HepG2 (cell line): ENCODE measurements around the gene ABCG5. TPM values are rescaled to one million over a fixed set of nuclear protein-coding genes. Genes with fewer than 3 reads are reported as not detected.
A peak's percentile ranks its signal among the peaks of the same experiment; 100 is the strongest.

Experiments
- ADNP ChIP-seq: sonication (generic); formaldehyde crosslinking; IDR thresholded peaks from 2 replicates; pipeline ENCODE4 v1.4.0; 2020; ENCODE audit warnings: missing genetic modification reagents
- ARHGAP35 ChIP-seq: sonication (generic); formaldehyde crosslinking; IDR thresholded peaks from 2 replicates; pipeline ENCODE4 v1.9.0; 2022; ENCODE audit warnings: mild to moderate bottlenecking, inconsistent platforms, moderate library complexity, missing genetic modification reagents, borderline replicate concordance
- CEBPZ ChIP-seq: IDR thresholded peaks from 2 replicates; pipeline ENCODE4 v1.6.1; 2012; ENCODE audit warnings: low read length, improper control_type of control experiment
- CENPBD1 ChIP-seq: sonication (generic); formaldehyde crosslinking; IDR thresholded peaks from 2 replicates; pipeline ENCODE4 v1.8.0; 2022; ENCODE audit warnings: missing genetic modification reagents, low read depth, mild to moderate bottlenecking, borderline replicate concordance
- CREB1 ChIP-seq, 2 experiments: fragments of 450-650 bp in 1 of 2; IDR thresholded peaks; 2 replicates each; pipeline ENCODE4 v1.6.1; 2016 to 2017; ENCODE audit warnings: control low read depth in 1 of 2, mild to moderate bottlenecking in 1 of 2, missing compliant biosample characterization in 1 of 2, missing genetic modification characterization in 1 of 2
- FOXO1 ChIP-seq: sonication (generic); formaldehyde crosslinking; IDR thresholded peaks from 2 replicates; pipeline ENCODE4 v1.4.0; 2020; ENCODE audit warnings: missing genetic modification reagents
- FOXO4 ChIP-seq: sonication (generic); formaldehyde crosslinking; conservative IDR thresholded peaks from 2 replicates; pipeline ENCODE4 v1.8.1; 2023; ENCODE audit warnings: missing genetic modification reagents
- HOXA5 ChIP-seq: sonication (generic); formaldehyde crosslinking; IDR thresholded peaks from 2 replicates; pipeline ENCODE4 v1.4.0; 2020; ENCODE audit warnings: missing genetic modification reagents
- MBD4 ChIP-seq: IDR thresholded peaks from 2 replicates; pipeline ENCODE4 v1.6.1; 2012; ENCODE audit warnings: low read length, inconsistent platforms, borderline replicate concordance
- MED1 ChIP-seq: sonication (generic); formaldehyde crosslinking; IDR thresholded peaks from 2 replicates; pipeline ENCODE4 v1.4.0; 2020; ENCODE audit warnings: missing genetic modification reagents
- MED8 ChIP-seq: sonication (generic); formaldehyde crosslinking; IDR thresholded peaks from 2 replicates; pipeline ENCODE4 v1.8.1; 2023; ENCODE audit warnings: mild to moderate bottlenecking, missing genetic modification reagents; ENCODE audit not compliant: insufficient replicate concordance
- MYPOP ChIP-seq: sonication (generic); formaldehyde crosslinking; IDR thresholded peaks from 2 replicates; pipeline ENCODE4 v1.8.1; 2023; ENCODE audit warnings: mild to moderate bottlenecking, moderate library complexity, missing genetic modification reagents
- NR2F2 ChIP-seq: IDR thresholded peaks from 2 replicates; pipeline ENCODE4 v1.6.1; 2012; ENCODE audit warnings: low read depth, inconsistent platforms, borderline replicate concordance
- PRPF4 ChIP-seq: fragments of 200-400 bp; formaldehyde crosslinking; IDR thresholded peaks from 2 replicates; pipeline ENCODE4 v1.6.1; 2016; ENCODE audit warnings: low read length, low read depth; ENCODE audit not compliant: poor library complexity, severe bottlenecking
- SIN3B ChIP-seq: fragments of 150-350 bp; IDR thresholded peaks from 2 replicates; pipeline ENCODE4 v1.6.1; 2014; ENCODE audit warnings: low read length
- SNRNP70 ChIP-seq: fragments of 200-400 bp; formaldehyde crosslinking; IDR thresholded peaks from 2 replicates; pipeline ENCODE4 v1.6.1; 2017; ENCODE audit warnings: mild to moderate bottlenecking, low read depth, low read length, moderate library complexity
- SP5 ChIP-seq: IDR thresholded peaks from 2 replicates; pipeline ENCODE4 v1.6.1; 2016; ENCODE audit warnings: low read depth, borderline replicate concordance
- WIZ ChIP-seq: sonication (generic); formaldehyde crosslinking; IDR thresholded peaks from 2 replicates; pipeline ENCODE4 v1.5.1; 2020; ENCODE audit warnings: mild to moderate bottlenecking, missing genetic modification reagents
- ZFP36L1 ChIP-seq: sonication (generic); formaldehyde crosslinking; IDR thresholded peaks from 2 replicates; pipeline ENCODE4 v1.8.0; 2022; ENCODE audit warnings: mild to moderate bottlenecking, missing genetic modification reagents, moderate library complexity
- ZHX1 ChIP-seq: sonication (generic); formaldehyde crosslinking; IDR thresholded peaks from 2 replicates; pipeline ENCODE4 v1.8.1; 2022; ENCODE audit warnings: low read depth, mild to moderate bottlenecking, missing genetic modification reagents
- ZNF253 ChIP-seq: sonication (generic); formaldehyde crosslinking; IDR thresholded peaks from 2 replicates; pipeline ENCODE4 v1.8.0; 2022; ENCODE audit warnings: mild to moderate bottlenecking, missing genetic modification reagents, borderline replicate concordance
- ZNF326 ChIP-seq: sonication (generic); formaldehyde crosslinking; IDR thresholded peaks from 2 replicates; pipeline ENCODE4 v1.4.0; 2020; ENCODE audit warnings: missing genetic modification reagents, borderline replicate concordance
- ZNF772 ChIP-seq: sonication (generic); formaldehyde crosslinking; IDR thresholded peaks from 2 replicates; pipeline ENCODE4 v1.5.0; 2020; ENCODE audit warnings: mild to moderate bottlenecking, missing genetic modification reagents
- polyA plus RNA-seq, 8 experiments: library from polyadenylated mRNA; depleted of rRNA in 3 of 8; stranded (reverse) in 7 of 8; unstranded in 1 of 8; fragments of >200 nt; fragmentation: Illumina TruSeq in 4 of 8; extraction: Trizol in 4 of 8; gene quantifications; 2 replicates each; pipeline versions ENCODE4 v1.2.1 to v1.2.3, GENCODE V29; 2011 to 2016; ENCODE audit warnings: low read depth in 4 of 8, missing spikeins in 1 of 8, mixed read lengths in 1 of 8; ENCODE audit not compliant: insufficient read depth in 1 of 8
- total RNA-seq, 5 experiments: library from RNA; depleted of rRNA; stranded (reverse); fragments of >200 nt; fragmentation: Illumina TruSeq; extraction: Trizol; gene quantifications; 2 replicates each; pipeline ENCODE4 v1.2.3, GENCODE V29; 2016; ENCODE audit warnings: low read depth in 1 of 5

ABCG5 gene
- total and polyA plus RNA-seq, 2 of the 13 experiments (the other 11 are each of a cell fraction or from before 2014, with no cell fraction given), result 15.1 to 39.0 TPM

GRCh38 chr2:43884689-43885088 is 46.0 kb upstream of the ABCG5 start (continued):
- TF ChIP-seq FOXO4 (CRISPR knock-in tag) (no peak), NR2F2 (no peak), SP5 (CRISPR knock-in tag) (no peak), ZNF326 (CRISPR knock-in tag) (no peak), PRPF4 (no peak), ARHGAP35 (CRISPR knock-in tag) (no peak), MYPOP (CRISPR knock-in tag) (no peak), MED8 (CRISPR knock-in tag) (no peak), CEBPZ (no peak), ADNP (CRISPR knock-in tag) (no peak), FOXO1 (no peak), ZFP36L1 (CRISPR knock-in tag) (no peak), ZHX1 (CRISPR knock-in tag) (no peak), CREB1 (IDR thresholded peaks at IDR 0.05) (no peak), CREB1 (CRISPR knock-in tag; IDR thresholded peaks at IDR 0.05) (no peak), MBD4 (0 out of 2 replicates have a peak, but pooled peaks have one; percentile 44), ZNF253 (CRISPR knock-in tag) (no peak), SIN3B (no peak), MED1 (CRISPR knock-in tag) (peak; percentile 12; the same call in 1 of the 2 replicates), SNRNP70 (no peak), CENPBD1 (CRISPR knock-in tag) (no peak), HOXA5 (CRISPR knock-in tag) (no peak), ZNF772 (no peak), WIZ (CRISPR knock-in tag) (no peak)
